NCI-H526 treated with DMSO at 0.1 percent for 48 hours (cell line): ENCODE data around the gene HDAC4.

Source experiments
- DNase-seq: peaks from one replicate; lab custom pipeline; 2025; lab: John Stamatoyannopoulos, UW

Gene HDAC4

GRCh38 chr2:239396881-239397681, 3.7 kb downstream of the HDAC4 start:
- DNase-seq: no peak

GRCh38 chr2:239395524-239395923, 5.3 kb downstream of the HDAC4 start:
- no peak for DNase-seq

- DNase-seq: no peak
Observed at GRCh38 chr2:239394978-239395377, 5.8 kb downstream of the HDAC4 start.

GRCh38 chr2:239394346-239394945, 6.4 kb downstream of the HDAC4 start:
- DNase-seq: no peak

GRCh38 chr2:239393941-239394340, 6.9 kb downstream of the HDAC4 start:
- DNase-seq: no peak

GRCh38 chr2:239393388-239393940, 7.4 kb downstream of the HDAC4 start:
- no peak for DNase-seq

- DNase-seq: no peak
Observed at GRCh38 chr2:239392688-239393387, 8.0 kb downstream of the HDAC4 start.

- DNase-seq: no peak
Observed at GRCh38 chr2:239392072-239392357, 8.8 kb downstream of the HDAC4 start.

GRCh38 chr2:239391286-239392071, 9.3 kb downstream of the HDAC4 start:
- DNase-seq: no peak

GRCh38 chr2:239390546-239391285, 10.1 kb downstream of the HDAC4 start:
- no peak for DNase-seq

GRCh38 chr2:239389414-239390329, 11.1 kb downstream of the HDAC4 start:
- no peak for DNase-seq

GRCh38 chr2:239388236-239389151, 12.3 kb downstream of the HDAC4 start:
- DNase-seq: no peak

- DNase-seq: no peak
Observed at GRCh38 chr2:239387811-239388210, 13.0 kb downstream of the HDAC4 start.

- DNase-seq: no peak
Observed at GRCh38 chr2:239386872-239387445, 13.9 kb downstream of the HDAC4 start.

- no peak for DNase-seq
Observed at GRCh38 chr2:239386001-239386670, 14.7 kb downstream of the HDAC4 start.

- DNase-seq: no peak
Observed at GRCh38 chr2:239385096-239386000, 15.5 kb downstream of the HDAC4 start.

- no peak for DNase-seq
Observed at GRCh38 chr2:239383759-239384156, 17.1 kb downstream of the HDAC4 start.
